Retinal pigment epithelial cell (primary cell): ENCODE data around the gene ATP8B4.

Experiments used
- DNase-seq: peaks from one replicate; pipeline ENCODE4 v3.0.0-alpha.2; 2010; ENCODE audit warnings: low read depth
- H3K4me3 ChIP-seq: 2 replicates; pipeline ENCODE4 v1.5.1; 2011; ENCODE audit warnings: mild to moderate bottlenecking, low read length, control low read depth, moderate library complexity
- CTCF ChIP-seq: conservative IDR thresholded peaks from 2 replicates; pipeline ENCODE4 v1.5.1; 2011; ENCODE audit warnings: low read depth, low read length, control low read depth, inconsistent platforms

ATP8B4 gene

GRCh38 chr15:49901321-49901720 is 217.7 kb downstream of the ATP8B4 start:
- no peak for TF ChIP-seq CTCF
- no peak for DNase-seq
- no peak overlapping the region for H3K4me3 ChIP-seq

- no peak for DNase-seq
- TF ChIP-seq CTCF: no peak
- H3K4me3 ChIP-seq: no peak overlapping the region
Observed at GRCh38 chr15:49900903-49901235, 218.2 kb downstream of the ATP8B4 start.

GRCh38 chr15:49900006-49900902 is 218.8 kb downstream of the ATP8B4 start:
- H3K4me3 ChIP-seq: no peak overlapping the region
- DNase-seq: no peak
- no peak for TF ChIP-seq CTCF

GRCh38 chr15:49898575-49899283 is 220.3 kb downstream of the ATP8B4 start:
- H3K4me3 ChIP-seq: no peak overlapping the region
- TF ChIP-seq CTCF: no peak
- no peak for DNase-seq

GRCh38 chr15:49898097-49898496 is 220.9 kb downstream of the ATP8B4 start:
- DNase-seq: no peak
- TF ChIP-seq CTCF: no peak
- H3K4me3 ChIP-seq: no peak overlapping the region

- no peak overlapping the region for H3K4me3 ChIP-seq
- DNase-seq: no peak
- TF ChIP-seq CTCF: no peak
Observed at GRCh38 chr15:49895347-49896223, 223.4 kb downstream of the ATP8B4 start.
